Astrocyte of the spinal cord (primary cell): Measurements from ENCODE around the gene LYPLA2.
"Not testable (repeated sequence)": the region's sequence is repeated elsewhere in the genome, so short reads cannot be mapped to it uniquely, and the experiment has no call there.

Experiments
- DNase-seq: peaks from one replicate; pipeline ENCODE4 v3.0.0; 2011; ENCODE audit warnings: low read depth, low spot score
- H3K4me3 ChIP-seq: 2 replicates; pipeline ENCODE4 v1.5.1; 2011; ENCODE audit warnings: low read depth, mild to moderate bottlenecking, low read length, moderate library complexity
- in situ Hi-C: cut with HindIII; loops from 2 replicates; pipeline ENCODE4 v1.10.0; 2017; ENCODE audit warnings: low sequenced_read_pairs
- TF ChIP-seq, protein P1 (sequence below): IDR thresholded peaks from 2 replicates; pipeline ENCODE4 v1.5.1; 2012; ENCODE audit warnings: low read depth, mild to moderate bottlenecking, low read length, inconsistent platforms

Gene LYPLA2

DNA sequence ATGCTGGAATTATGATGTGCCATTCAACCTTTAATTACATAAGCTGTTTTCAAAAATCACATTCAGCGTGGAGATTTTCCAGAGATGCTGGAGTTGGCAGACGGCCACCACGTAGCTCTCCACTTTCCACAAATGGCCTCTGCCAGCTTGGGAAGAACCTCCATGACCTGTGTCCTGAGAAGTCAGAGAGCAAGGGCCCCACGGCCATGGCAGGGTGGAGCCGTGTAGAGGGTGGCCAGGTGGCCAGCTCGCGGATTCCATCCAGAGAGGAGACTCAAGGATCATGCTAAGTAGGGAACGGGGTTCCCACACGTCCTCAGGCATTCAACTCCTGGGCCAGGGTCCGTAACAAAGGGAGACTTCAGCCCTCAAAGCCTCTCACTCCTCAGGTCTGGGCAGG, 10.9 kb downstream of the LYPLA2 start:
- in situ Hi-C loops: no loop called here
- H3K4me3 ChIP-seq: no peak overlapping the region
- TF ChIP-seq, protein P1, sequence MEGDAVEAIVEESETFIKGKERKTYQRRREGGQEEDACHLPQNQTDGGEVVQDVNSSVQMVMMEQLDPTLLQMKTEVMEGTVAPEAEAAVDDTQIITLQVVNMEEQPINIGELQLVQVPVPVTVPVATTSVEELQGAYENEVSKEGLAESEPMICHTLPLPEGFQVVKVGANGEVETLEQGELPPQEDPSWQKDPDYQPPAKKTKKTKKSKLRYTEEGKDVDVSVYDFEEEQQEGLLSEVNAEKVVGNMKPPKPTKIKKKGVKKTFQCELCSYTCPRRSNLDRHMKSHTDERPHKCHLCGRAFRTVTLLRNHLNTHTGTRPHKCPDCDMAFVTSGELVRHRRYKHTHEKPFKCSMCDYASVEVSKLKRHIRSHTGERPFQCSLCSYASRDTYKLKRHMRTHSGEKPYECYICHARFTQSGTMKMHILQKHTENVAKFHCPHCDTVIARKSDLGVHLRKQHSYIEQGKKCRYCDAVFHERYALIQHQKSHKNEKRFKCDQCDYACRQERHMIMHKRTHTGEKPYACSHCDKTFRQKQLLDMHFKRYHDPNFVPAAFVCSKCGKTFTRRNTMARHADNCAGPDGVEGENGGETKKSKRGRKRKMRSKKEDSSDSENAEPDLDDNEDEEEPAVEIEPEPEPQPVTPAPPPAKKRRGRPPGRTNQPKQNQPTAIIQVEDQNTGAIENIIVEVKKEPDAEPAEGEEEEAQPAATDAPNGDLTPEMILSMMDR: no peak
- DNase-seq: no peak

DNA sequence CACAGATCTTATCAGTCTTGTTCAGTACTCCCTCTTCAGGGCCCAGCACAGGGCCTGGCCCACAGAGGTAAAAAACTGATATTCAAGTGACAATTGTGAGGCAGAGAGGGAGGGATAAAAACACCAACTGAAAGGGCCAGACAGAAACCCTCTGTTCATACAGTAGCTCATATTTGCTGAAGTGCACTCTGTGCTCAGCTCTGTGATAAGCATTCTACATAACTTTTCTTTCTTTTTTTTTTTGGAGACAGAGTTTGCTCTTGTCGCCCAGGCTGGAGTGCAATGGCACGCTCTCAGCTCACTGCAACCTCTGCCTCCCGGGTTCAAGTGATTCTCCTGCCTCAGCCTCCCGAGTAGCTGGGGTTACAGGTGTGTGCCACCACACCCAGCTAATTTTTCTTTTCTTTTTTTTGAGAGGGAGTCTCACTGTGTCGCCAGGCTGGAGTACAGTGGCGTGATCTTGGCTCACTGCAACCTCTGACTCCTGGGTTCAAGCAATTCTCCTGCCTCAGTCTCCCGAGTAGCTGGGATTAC, 11.9 kb downstream of the LYPLA2 start:
- H3K4me3 ChIP-seq, in situ Hi-C loops, DNase-seq: not testable (repeated sequence)

DNA sequence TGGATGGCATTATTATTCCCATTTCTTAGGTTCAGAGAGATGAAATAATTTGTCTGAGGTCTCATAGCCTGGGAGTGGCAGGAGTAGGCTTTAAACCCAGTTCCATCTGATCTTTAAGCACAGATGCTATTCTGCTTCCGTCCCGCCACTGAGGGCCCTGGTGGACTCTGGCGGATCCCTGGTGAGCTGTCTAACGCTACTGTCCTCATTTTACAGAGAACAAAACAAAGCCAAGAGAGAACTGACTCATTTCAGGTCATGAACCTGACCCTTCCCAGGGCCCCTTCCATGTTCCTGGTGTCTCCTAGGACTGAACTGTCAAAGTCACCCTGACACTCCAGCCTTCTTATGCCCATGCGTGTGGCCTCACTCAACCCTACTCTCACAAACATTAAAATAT, 12.7 kb downstream of the LYPLA2 start:
- in situ Hi-C loops: no loop called here
- TF ChIP-seq, protein P1: no peak
- H3K4me3 ChIP-seq: no peak overlapping the region
- DNase-seq: no peak

DNA sequence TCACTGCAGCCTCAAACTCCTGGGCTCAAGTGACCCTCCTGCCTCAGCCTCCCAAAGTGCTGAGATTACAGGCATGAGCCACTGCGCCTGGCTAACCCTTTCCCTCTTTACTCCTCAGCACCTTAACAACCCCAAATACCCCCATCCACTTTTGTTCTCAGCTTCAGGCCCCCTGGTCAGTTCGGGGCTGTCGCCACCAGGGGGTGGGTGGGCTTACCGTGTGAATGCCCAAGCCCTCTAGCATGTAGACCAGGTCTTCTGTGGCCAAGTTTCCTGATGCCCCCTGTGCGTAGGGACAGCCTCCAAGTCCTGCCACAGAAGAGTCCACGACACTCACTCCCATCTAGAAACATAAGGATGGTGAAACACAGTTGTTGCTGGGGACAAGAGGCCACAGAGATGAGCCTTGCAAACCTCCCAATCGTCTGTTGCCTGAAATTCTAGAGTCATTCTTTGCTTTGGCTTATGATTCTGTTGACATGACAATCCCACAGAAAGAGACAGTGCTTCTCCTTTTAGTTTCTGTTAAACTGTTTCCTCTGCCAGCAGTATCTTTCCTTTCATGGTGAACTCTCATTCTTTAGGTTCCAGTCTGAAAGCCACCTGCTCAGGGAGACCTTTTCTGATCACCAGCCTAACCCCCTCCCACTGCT, 13.4 kb downstream of the LYPLA2 start:
- H3K4me3 ChIP-seq: no peak overlapping the region
- DNase-seq: no peak
- TF ChIP-seq, protein P1: peak; percentile 17
- in situ Hi-C loops: no loop called here

DNA sequence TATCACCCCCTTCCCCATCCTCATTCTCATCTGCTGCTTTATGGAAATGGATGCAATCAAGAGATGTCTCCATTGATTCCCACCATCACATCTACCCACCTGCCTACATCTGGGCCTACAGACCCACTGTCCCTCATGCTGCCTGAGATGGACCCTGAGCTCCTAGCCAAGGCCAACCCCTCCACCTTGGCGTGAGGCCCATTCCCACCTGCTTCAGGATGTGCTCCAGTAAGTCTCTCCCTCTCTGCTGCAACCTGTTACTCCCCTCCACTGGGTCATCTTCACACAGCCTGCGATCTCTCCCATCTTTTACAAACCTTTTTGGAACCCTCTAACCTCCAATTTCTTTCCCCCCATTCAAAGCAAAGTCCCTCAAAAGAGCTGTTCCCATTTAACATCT, 14.1 kb downstream of the LYPLA2 start:
- H3K4me3 ChIP-seq: no peak overlapping the region
- in situ Hi-C loops: no loop called here
- TF ChIP-seq, protein P1: no peak
- DNase-seq: no peak

DNA sequence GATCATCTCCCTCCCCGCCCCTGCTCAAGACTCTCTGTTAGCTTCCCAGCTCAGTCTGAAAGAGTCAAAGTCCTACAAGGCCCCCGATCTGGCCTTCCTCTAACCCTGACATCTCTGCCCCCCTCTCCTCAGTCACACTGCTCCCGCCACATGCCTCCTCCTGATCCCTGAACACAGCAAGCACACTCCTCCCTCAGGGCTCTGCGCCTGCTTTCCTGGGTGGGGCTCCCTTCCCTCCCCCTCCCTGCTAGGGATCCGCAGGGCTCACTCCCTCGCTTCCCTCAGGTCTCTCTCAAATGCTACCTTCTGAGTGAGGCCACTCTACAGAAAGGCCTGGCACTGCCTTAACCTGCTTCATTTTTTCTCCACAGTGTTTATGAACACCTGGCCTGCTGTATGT, 15.3 kb downstream of the LYPLA2 start:
- DNase-seq: no peak
- in situ Hi-C loops: no loop called here
- no peak overlapping the region for H3K4me3 ChIP-seq
- TF ChIP-seq, protein P1: no peak

DNA sequence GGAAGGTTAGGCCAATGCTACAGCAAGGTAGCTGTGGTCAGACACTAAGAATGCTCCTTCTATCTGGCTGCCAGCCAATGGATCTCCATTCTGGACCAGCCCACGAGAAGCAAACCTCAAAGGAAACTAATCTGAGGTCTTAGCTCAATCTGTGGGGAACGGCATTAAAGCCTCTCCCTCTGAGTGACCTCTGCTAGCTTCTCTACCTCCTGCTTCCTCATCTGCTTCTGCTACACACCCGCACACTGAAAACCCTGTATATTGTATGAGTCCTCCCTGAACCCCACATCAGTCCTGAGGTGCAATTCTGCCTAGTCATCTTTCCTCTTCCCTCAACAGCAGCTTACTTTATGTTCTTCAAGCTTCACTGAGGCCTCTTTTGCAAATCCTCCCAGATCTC, 16.5 kb downstream of the LYPLA2 start:
- in situ Hi-C loops: no loop called here
- H3K4me3 ChIP-seq: no peak overlapping the region

More for the DNA sequence above, 16.5 kb downstream of the LYPLA2 start:
- TF ChIP-seq, protein P1: no peak
- no peak for DNase-seq
